ENCODE results near the gene PAK4.

DNA sequence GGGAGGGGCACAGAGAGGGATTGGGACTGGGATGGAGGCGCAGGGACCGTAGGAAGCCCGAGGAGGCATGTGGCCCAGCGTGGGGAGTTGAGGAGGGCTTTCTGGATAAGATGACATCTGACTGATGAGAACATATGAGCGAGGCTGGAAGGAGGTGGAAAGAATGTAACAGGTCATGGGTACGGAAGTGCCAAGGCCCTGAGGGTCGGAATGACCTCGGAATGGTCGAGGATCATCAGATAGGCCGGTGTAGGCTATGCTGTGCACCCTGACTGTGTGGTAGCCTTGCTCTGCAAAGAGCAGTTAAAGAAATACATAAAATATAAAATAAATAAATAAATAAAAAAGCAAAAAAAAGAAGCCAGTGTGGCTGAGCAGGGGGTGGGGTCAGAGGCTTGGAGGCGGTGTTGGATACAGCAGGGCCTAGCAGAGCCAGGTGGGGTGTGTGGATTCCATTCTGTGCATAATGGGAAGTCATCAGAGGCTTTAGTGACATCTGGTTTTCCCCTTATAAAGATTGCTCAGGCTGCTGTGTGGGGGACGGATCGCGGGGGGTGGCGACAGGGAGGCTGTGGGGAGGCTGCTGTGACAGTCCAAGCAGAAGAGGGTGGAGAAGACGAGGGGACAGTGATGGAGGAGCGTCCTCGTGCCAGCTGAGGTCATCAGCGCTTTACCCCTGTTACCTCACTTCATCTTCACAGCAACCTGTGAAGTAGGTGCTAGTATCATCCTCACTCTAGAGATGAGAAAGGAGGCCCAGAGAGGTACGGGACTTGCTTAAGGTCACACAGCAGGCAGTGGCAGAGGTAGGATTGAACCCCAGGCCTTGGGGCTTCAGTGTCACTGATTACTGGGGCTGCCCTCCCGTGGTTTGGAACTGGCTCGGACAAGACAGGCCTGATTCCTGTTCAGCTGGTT is 5.0 kb downstream of the PAK4 start:
- TF ChIP-seq, protein P1, sequence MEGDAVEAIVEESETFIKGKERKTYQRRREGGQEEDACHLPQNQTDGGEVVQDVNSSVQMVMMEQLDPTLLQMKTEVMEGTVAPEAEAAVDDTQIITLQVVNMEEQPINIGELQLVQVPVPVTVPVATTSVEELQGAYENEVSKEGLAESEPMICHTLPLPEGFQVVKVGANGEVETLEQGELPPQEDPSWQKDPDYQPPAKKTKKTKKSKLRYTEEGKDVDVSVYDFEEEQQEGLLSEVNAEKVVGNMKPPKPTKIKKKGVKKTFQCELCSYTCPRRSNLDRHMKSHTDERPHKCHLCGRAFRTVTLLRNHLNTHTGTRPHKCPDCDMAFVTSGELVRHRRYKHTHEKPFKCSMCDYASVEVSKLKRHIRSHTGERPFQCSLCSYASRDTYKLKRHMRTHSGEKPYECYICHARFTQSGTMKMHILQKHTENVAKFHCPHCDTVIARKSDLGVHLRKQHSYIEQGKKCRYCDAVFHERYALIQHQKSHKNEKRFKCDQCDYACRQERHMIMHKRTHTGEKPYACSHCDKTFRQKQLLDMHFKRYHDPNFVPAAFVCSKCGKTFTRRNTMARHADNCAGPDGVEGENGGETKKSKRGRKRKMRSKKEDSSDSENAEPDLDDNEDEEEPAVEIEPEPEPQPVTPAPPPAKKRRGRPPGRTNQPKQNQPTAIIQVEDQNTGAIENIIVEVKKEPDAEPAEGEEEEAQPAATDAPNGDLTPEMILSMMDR (IDR thresholded peaks at IDR 0.05) = no peak
- no peak for TF ChIP-seq ESRRA (CRISPR knock-in tag; IDR thresholded peaks at IDR 0.05; ENCODE audit: borderline replicate concordance)
- TF ChIP-seq, protein P2, sequence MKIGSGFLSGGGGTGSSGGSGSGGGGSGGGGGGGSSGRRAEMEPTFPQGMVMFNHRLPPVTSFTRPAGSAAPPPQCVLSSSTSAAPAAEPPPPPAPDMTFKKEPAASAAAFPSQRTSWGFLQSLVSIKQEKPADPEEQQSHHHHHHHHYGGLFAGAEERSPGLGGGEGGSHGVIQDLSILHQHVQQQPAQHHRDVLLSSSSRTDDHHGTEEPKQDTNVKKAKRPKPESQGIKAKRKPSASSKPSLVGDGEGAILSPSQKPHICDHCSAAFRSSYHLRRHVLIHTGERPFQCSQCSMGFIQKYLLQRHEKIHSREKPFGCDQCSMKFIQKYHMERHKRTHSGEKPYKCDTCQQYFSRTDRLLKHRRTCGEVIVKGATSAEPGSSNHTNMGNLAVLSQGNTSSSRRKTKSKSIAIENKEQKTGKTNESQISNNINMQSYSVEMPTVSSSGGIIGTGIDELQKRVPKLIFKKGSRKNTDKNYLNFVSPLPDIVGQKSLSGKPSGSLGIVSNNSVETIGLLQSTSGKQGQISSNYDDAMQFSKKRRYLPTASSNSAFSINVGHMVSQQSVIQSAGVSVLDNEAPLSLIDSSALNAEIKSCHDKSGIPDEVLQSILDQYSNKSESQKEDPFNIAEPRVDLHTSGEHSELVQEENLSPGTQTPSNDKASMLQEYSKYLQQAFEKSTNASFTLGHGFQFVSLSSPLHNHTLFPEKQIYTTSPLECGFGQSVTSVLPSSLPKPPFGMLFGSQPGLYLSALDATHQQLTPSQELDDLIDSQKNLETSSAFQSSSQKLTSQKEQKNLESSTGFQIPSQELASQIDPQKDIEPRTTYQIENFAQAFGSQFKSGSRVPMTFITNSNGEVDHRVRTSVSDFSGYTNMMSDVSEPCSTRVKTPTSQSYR (CRISPR knock-in tag; IDR thresholded peaks at IDR 0.05) = no peak
- TF ChIP-seq TP53 (CRISPR knock-in tag; IDR thresholded peaks at IDR 0.05) = no peak
- TF ChIP-seq JAZF1 (CRISPR knock-in tag; IDR thresholded peaks at IDR 0.05) = no peak
- no peak for TF ChIP-seq NFYB (CRISPR knock-in tag; conservative IDR thresholded peaks at IDR 0.05; ENCODE audit: low read depth)
- TF ChIP-seq EMX1 (CRISPR knock-in tag; IDR thresholded peaks at IDR 0.05) = no peak
- no peak for TF ChIP-seq CREM (CRISPR knock-in tag; IDR thresholded peaks at IDR 0.05)
- no peak for TF ChIP-seq MAX (CRISPR knock-in tag; IDR thresholded peaks at IDR 0.05)
- TF ChIP-seq SMAD3 (CRISPR knock-in tag; IDR thresholded peaks at IDR 0.05; ENCODE audit: borderline replicate concordance) = no peak
